Neuron (in vitro differentiated cells): Measurements from ENCODE around the gene RHOF.
"Not testable (repeated sequence)": the region's sequence is repeated elsewhere in the genome, so short reads cannot be mapped to it uniquely, and the experiment has no call there.

Source experiments
- H2AFZ ChIP-seq: one replicate; pipeline ENCODE4 v1.6.1; 2013; ENCODE audit warnings: low read depth, mild to moderate bottlenecking, inconsistent platforms, low read length, moderate library complexity
- H3K27me3 ChIP-seq: one replicate; pipeline ENCODE4 v1.6.1; 2013; ENCODE audit warnings: low read length; ENCODE audit not compliant: insufficient read depth
- H3K36me3 ChIP-seq: one replicate; pipeline ENCODE4 v1.6.1; 2013; ENCODE audit warnings: low read length; ENCODE audit not compliant: insufficient read depth
- H3K4me1 ChIP-seq: one replicate; pipeline ENCODE4 v1.6.1; 2013; ENCODE audit warnings: low read length; ENCODE audit not compliant: insufficient read depth
- H3K4me3 ChIP-seq: 2 replicates; pipeline ENCODE4 v1.5.1; 2013; ENCODE audit warnings: mild to moderate bottlenecking, low read length, moderate library complexity
- H3K9me3 ChIP-seq: one replicate; pipeline ENCODE4 v1.6.1; 2013; ENCODE audit warnings: low read length

The RHOF gene

GRCh38 chr12:121797937-121798786, 4.7 kb upstream of the RHOF start:
- Histone ChIP-seq H3K4me1 (peaks cover 44% of the 10 kb centered on the region), H3K4me3 (peak overlapping the region; percentile 88), H3K36me3 (peaks cover 37% of the 10 kb centered on the region), H3K9me3 (no peaks in the 10 kb centered on the region), H3K27me3 (no peaks in the 10 kb centered on the region), H2AFZ (no peak overlapping the region)

GRCh38 chr12:121796855-121797751, 3.6 kb upstream of the RHOF start:
- H3K27me3 ChIP-seq = no peaks in the 10 kb centered on the region
- no peak overlapping the region for H2AFZ ChIP-seq
- peaks cover 44% of the 10 kb centered on the region for H3K4me1 ChIP-seq
- peaks cover 44% of the 10 kb centered on the region for H3K36me3 ChIP-seq
- no peaks in the 10 kb centered on the region for H3K9me3 ChIP-seq
- peak overlapping the region; percentile 7 for H3K4me3 ChIP-seq

- no peak overlapping the region for H2AFZ ChIP-seq
- H3K4me1 ChIP-seq = peaks cover 34% of the 10 kb centered on the region
- H3K36me3 ChIP-seq = peaks cover 44% of the 10 kb centered on the region
- no peaks in the 10 kb centered on the region for H3K9me3 ChIP-seq
- no peak overlapping the region for H3K4me3 ChIP-seq
- no peaks in the 10 kb centered on the region for H3K27me3 ChIP-seq
Observed at GRCh38 chr12:121795034-121795968, 1.8 kb upstream of the RHOF start.

- Histone ChIP-seq H3K36me3 (peaks cover 44% of the 10 kb centered on the region), H3K4me3 (no peak overlapping the region), H2AFZ (no peak overlapping the region), H3K9me3 (no peaks in the 10 kb centered on the region), H3K27me3 (no peaks in the 10 kb centered on the region), H3K4me1 (peaks cover 31% of the 10 kb centered on the region)
Observed at GRCh38 chr12:121794534-121795033, 1.1 kb upstream of the RHOF start.

- H3K4me1 ChIP-seq = peaks cover 27% of the 10 kb centered on the region
Observed at GRCh38 chr12:121793838-121794533, 498 bp upstream of the RHOF start.

GRCh38 chr12:121792607-121793439, 665 bp downstream of the RHOF start:
- Histone ChIP-seq H3K36me3 (peaks cover 28% of the 10 kb centered on the region), H3K4me1 (peaks cover 15% of the 10 kb centered on the region), H3K27me3 (no peaks in the 10 kb centered on the region), H3K4me3 (no peak overlapping the region), H3K9me3 (no peaks in the 10 kb centered on the region), H2AFZ (no peak overlapping the region)

More at GRCh38 chr12:121793838-121794533, 498 bp upstream of the RHOF start:
- Histone ChIP-seq H2AFZ (no peak overlapping the region), H3K36me3 (peaks cover 40% of the 10 kb centered on the region), H3K4me3 (no peak overlapping the region), H3K9me3 (no peaks in the 10 kb centered on the region), H3K27me3 (no peaks in the 10 kb centered on the region)

- Histone ChIP-seq H3K4me3 (no peak overlapping the region), H3K4me1 (peaks cover 6% of the 10 kb centered on the region), H3K9me3 (no peaks in the 10 kb centered on the region), H3K27me3 (no peaks in the 10 kb centered on the region), H3K36me3 (peaks cover 23% of the 10 kb centered on the region), H2AFZ (no peak overlapping the region)
Observed at GRCh38 chr12:121791671-121792551, 1.6 kb downstream of the RHOF start.

- not testable (repeated sequence) for H3K27me3 ChIP-seq
Observed at GRCh38 chr12:121790785-121791184, 2.7 kb downstream of the RHOF start.

GRCh38 chr12:121789800-121790728, 3.4 kb downstream of the RHOF start:
- Histone ChIP-seq H2AFZ (no peak overlapping the region), H3K36me3 (peaks cover 15% of the 10 kb centered on the region), H3K9me3 (no peaks in the 10 kb centered on the region), H3K4me3 (no peak overlapping the region), H3K27me3 (no peaks in the 10 kb centered on the region), H3K4me1 (no peaks in the 10 kb centered on the region)

More at GRCh38 chr12:121790785-121791184, 2.7 kb downstream of the RHOF start:
- peaks cover 15% of the 10 kb centered on the region for H3K36me3 ChIP-seq
- H2AFZ ChIP-seq, H3K4me1 ChIP-seq, H3K4me3 ChIP-seq, H3K9me3 ChIP-seq: not testable (repeated sequence)

- H3K4me3 ChIP-seq = no peak overlapping the region
- no peaks in the 10 kb centered on the region for H3K4me1 ChIP-seq
- no peak overlapping the region for H2AFZ ChIP-seq
- H3K9me3 ChIP-seq = no peaks in the 10 kb centered on the region
- H3K36me3 ChIP-seq = peaks cover 12% of the 10 kb centered on the region
- no peaks in the 10 kb centered on the region for H3K27me3 ChIP-seq
Observed at GRCh38 chr12:121789233-121789781, 4.2 kb downstream of the RHOF start.
